HG02610 (cell line): ENCODE measurements around the gene ESYT1.

ENCODE experiments used
- ATAC-seq: cut with Tn5 transposase; IDR thresholded peaks from one replicate; pipeline ENCODE4 v1.9.1; 2021; ENCODE audit warnings: mild to moderate bottlenecking, moderate library complexity; ENCODE audit not compliant: unreplicated experiment

The ESYT1 gene

GRCh38 chr12:56128670-56129205 is 671 bp downstream of the ESYT1 start:
- no peak for ATAC-seq

- ATAC-seq = peak; percentile 25
Measured at GRCh38 chr12:56129206-56129941, 1.3 kb downstream of the ESYT1 start.

- ATAC-seq = no peak
Measured at GRCh38 chr12:56129942-56130495, 2.0 kb downstream of the ESYT1 start.

DNA sequence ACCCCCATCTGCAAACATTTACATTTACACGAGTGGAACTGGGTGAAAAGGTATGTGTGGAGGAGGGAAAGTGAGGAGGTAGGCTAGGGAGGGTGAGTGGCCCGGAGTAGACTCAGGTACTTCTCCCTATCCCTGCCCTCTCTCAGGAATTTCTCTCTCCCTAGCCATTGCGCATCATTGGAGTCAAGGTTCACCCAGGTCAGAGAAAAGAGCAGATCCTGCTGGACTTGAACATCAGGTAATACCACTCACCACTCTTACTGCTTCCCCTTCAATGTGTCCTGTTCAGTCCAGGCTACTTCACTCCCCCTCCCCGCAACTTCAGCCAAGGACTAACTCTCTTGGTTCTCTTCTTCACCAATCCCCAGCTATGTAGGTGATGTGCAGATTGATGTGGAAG is 2.8 kb downstream of the ESYT1 start:
- ATAC-seq = no peak

DNA sequence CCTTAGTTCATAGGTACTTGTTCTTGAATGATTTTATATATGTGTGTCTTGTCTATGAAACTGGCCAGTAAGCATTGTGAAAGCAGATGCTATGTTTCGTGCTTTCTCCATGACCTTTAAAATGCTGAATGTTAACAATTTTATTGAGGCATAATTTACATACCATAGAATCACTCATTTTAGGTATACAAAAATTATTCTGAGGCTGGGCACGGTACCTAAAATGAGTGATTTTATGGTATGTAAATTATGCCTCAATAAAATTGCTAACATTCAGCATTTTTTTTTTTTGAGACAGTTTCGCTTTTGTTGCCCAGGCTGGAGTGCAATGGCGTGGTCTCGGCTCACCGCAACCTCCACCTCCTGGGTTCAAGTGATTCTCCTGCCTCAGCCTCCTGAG is 6.8 kb downstream of the ESYT1 start:
- ATAC-seq = no peak

DNA sequence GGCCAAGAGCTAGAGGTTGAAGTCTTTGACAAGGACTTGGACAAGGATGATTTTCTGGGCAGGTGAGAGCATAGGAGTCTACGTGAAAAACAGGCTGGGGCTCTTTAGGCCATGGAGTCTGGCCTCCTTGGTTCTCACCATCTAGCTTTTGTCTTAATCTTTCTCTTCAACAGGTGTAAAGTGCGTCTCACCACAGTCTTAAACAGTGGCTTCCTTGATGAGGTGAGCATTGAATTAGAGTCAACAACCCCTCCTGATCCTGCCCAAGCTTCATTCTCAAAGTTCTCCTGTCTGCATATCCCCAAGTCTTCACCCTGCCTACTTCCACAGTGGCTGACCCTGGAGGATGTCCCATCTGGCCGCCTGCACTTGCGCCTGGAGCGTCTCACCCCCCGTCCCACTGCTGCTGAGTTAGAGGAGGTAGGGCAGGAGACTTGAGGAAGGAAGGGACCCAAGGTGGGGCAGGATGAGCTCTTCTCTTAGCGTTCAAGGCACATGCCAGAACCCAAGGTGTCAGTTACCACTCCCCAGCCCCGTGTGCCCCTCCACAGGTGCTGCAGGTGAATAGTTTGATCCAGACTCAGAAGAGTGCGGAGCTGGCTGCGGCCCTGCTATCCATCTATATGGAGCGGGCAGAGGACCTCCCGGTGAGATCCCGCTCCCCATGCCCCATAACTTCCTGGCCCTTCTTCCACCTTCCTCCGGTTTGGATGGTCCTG is 9.9 kb downstream of the ESYT1 start:
- no peak for ATAC-seq

- ATAC-seq = no peak
Measured at GRCh38 chr12:56141946-56142784, 14.1 kb downstream of the ESYT1 start.

DNA sequence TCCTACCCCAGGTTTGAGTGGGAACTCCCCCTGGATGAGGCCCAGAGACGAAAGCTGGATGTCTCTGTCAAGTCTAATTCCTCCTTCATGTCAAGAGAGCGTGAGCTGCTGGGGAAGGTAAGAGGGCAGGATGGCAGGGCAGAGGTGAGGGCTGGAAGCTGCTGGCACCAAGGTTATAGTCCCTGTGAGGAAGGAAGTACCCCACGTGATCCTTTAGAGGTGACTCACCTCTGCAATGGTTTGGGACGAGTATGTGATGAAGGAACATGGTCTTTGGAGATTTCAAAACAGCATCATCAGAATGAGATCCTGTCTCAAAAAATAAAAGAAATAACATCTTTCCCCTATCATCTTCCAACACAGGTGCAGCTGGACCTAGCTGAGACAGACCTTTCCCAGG is 15.2 kb downstream of the ESYT1 start:
- ATAC-seq = no peak

DNA sequence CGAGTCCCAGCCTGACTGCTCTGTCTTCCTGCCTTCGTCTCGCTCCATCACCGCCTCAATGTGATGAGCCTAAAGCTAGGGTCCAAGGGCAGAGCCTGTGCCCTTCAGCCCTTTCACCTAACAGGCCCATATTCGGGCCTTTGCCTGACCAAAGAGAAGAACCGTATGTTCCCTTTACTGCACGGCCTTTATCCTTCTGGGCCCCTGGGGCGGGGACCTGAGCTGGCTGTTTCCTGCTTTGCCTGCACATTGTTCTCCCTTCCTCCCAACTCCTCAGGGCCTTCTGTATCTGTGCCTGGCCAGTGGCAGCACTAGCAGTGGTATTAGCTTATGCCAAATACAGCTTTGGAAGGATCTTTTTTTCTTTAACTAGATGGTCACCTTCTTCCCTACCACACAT is 15.8 kb downstream of the ESYT1 start:
- no peak for ATAC-seq

DNA sequence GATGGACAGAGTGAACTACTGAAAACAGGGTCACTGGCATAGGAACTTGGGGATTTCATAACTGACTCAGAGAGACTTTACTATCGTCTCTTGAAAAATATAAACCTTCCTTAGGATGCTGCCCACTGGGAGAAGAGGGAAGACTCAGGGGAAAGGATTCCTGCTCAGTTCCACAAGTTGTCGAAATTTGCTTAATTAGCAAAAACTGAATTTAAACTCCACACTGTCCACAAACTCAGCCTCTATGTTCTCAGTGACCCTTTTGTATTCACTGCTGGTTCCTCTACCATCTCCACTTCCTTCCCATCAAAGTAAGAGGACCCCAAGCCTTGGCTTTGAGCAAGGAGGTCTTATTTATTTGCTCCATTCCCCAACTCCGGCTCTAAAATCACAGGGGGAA is 17.1 kb downstream of the ESYT1 start:
- ATAC-seq = no peak

GRCh38 chr12:56146492-56147460 is 18.7 kb downstream of the ESYT1 start:
- no peak for ATAC-seq

- ATAC-seq = no peak
Measured at GRCh38 chr12:56150563-56150962, 22.5 kb downstream of the ESYT1 start.

DNA sequence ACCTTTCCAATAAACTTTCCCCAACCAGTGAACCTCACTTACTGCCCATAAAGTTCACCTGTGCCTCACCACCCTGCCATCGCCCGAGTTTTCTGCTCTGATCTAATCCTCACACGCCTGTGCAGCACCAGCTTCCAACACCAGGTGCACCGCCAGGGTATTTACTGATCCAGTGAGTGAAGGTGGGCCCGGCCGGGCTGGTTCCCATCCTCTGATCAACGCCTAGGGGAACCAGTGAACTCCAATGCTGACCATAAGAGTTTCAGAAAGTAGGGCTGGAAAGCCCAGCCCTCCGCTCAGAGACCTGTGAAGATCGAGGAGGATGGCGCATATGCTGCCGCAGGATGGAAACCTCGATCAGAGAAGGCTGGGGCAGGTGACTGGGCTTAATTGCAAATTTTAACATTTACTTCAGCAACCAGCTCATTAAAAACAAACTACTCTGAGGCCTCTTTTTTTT is 23.6 kb downstream of the ESYT1 start:
- peak; percentile 60 for ATAC-seq

GRCh38 chr12:56152132-56152755 is 24.2 kb downstream of the ESYT1 start, which contains the start of gene MYL6B:
Gene MYL6B (plus strand): TSS chr12:56152587. CDS start chr12:56153919, 1,332 bp downstream.
- peak; percentile 86 for ATAC-seq

GRCh38 chr12:56152756-56153677 is 24.9 kb downstream of the ESYT1 start:
- ATAC-seq = no peak

- ATAC-seq = no peak
Measured at GRCh38 chr12:56153678-56154065, 25.6 kb downstream of the ESYT1 start.

DNA sequence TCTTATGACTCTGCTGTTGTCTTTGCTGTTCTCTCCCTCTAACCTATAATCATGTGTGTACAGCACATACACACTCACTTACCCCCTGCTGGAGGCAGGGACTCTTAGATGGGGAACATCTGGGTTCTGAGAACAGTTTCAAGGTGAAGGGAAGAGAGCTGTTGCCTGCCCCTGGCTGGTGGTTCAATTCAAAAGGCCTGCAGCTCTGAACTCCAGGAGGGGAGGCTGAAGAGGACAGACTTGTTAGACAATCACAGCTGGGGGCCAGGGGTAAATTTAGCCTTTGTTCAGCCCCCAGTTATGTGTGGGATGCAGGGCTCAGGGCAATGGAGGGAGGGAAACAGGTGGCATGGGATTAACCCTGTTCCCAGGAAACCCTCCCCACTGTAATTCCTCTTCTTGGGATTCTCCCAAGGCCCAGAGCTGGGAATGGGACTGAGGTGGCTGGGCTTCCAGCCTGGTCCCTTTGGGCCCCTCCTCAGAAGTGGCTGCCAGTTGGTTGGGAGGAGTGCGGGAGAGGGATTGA is 26.2 kb downstream of the ESYT1 start:
- ATAC-seq = no peak

- no peak for ATAC-seq
Measured at GRCh38 chr12:56154818-56155217, 26.8 kb downstream of the ESYT1 start.
